ENCODE data around the gene ARHGEF11.

GRCh38 chr1:156944268-156944667 is 101.3 kb downstream of the ARHGEF11 start:
- TF ChIP-seq CTCF (IDR thresholded peaks at IDR 0.05) (no peak), POLR2A (IDR thresholded peaks at IDR 0.05; ENCODE audit: low read depth) (no peak), EP300 (IDR thresholded peaks at IDR 0.05) (no peak), POLR2AphosphoS5 (IDR thresholded peaks at IDR 0.05) (no peak)
